PC-3 (cell line): Measurements from ENCODE around the gene PHAX. TPM values are rescaled to one million over a fixed set of nuclear protein-coding genes. Genes with fewer than 3 reads are reported as not detected.

Experiments
- ATAC-seq: fragments of 200-7000 bp; cut with Tn5 transposase; 2 replicates; pipeline ENCODE4 v1.9.1; 2020; ENCODE audit warnings: mild to moderate bottlenecking, moderate library complexity
- BruUV-seq: library from RNA; stranded (reverse); fragments of 400-500 nt; replicated peaks from 2 replicates; lab custom pipeline; 2021; lab: Mats Ljungman, UMichigan
- CTCF ChIA-PET: fragments of 300-600 bp; sonication (Branson Sonifier 250); formaldehyde crosslinking; loops from one replicate; lab custom pipeline; 2022; ENCODE audit warnings: antibody characterized with exemption; lab: Charles Lee
- POLR2A ChIA-PET: fragments of 300-600 bp; sonication (Branson Sonifier 250); formaldehyde crosslinking; loops from one replicate; lab custom pipeline; 2022; ENCODE audit warnings: antibody characterized with exemption; ENCODE audit not compliant: unreplicated experiment; lab: Charles Lee
- DNase-seq: peaks from one replicate; pipeline ENCODE4 v3.0.0-alpha.2; 2015
- H2AFZ ChIP-seq: fragments of 300-600 bp; sonication (generic); 2 replicates; pipeline ENCODE4 v1.6.0; 2016; ENCODE audit warnings: antibody characterized with exemption, low read length
- H3F3A ChIP-seq: fragments of 300-600 bp; sonication (generic); one replicate; pipeline ENCODE4 v1.6.0; 2017; ENCODE audit warnings: antibody characterized with exemption, low read length, control low read depth, mild to moderate bottlenecking; ENCODE audit not compliant: unreplicated experiment
- H3K27ac ChIP-seq: fragments of 300-600 bp; sonication (generic); 2 replicates; pipeline ENCODE4 v1.5.1; 2016; ENCODE audit warnings: mild to moderate bottlenecking, low read length
- H3K27me3 ChIP-seq: fragments of 300-600 bp; sonication (generic); 2 replicates; pipeline ENCODE4 v1.6.1; 2016; ENCODE audit warnings: low read length, mixed read lengths
- H3K36me3 ChIP-seq: fragments of 300-600 bp; sonication (generic); 2 replicates; pipeline ENCODE4 v1.6.1; 2016; ENCODE audit warnings: low read depth, mixed run types, low read length, mixed read lengths
- H3K4me1 ChIP-seq: fragments of 300-600 bp; sonication (generic); 2 replicates; pipeline ENCODE4 v1.5.1; 2016; ENCODE audit warnings: low read length; ENCODE audit not compliant: insufficient read depth
- H3K4me2 ChIP-seq: fragments of 300-600 bp; sonication (generic); 2 replicates; pipeline ENCODE4 v1.6.0; 2016; ENCODE audit warnings: low read length
- H3K4me3 ChIP-seq: fragments of 300-600 bp; sonication (generic); 2 replicates; pipeline ENCODE4 v1.5.1; 2016; ENCODE audit warnings: mild to moderate bottlenecking, low read length, mixed read lengths
- H3K79me2 ChIP-seq: fragments of 300-600 bp; sonication (generic); 2 replicates; pipeline ENCODE4 v1.6.1; 2017; ENCODE audit warnings: low read length, mixed read lengths
- H3K9ac ChIP-seq: fragments of 300-600 bp; sonication (generic); 2 replicates; pipeline ENCODE4 v1.6.0; 2016; ENCODE audit warnings: mild to moderate bottlenecking, low read length
- H3K9me2 ChIP-seq: fragments of 300-600 bp; sonication (generic); replicated peaks from 2 replicates; pipeline ENCODE4 v1.6.1; 2016; ENCODE audit warnings: mixed run types, low read length, mixed read lengths
- H3K9me3 ChIP-seq: fragments of 300-600 bp; sonication (generic); 2 replicates; pipeline ENCODE4 v1.6.1; 2016; ENCODE audit warnings: low read length, mixed read lengths
- H4K20me1 ChIP-seq: fragments of 300-600 bp; sonication (generic); 2 replicates; pipeline ENCODE4 v1.6.1; 2016; ENCODE audit warnings: low read length, mixed read lengths
- EZH2 ChIP-seq: fragments of 300-600 bp; sonication (generic); IDR thresholded peaks from one replicate; pipeline ENCODE4 v1.6.1; 2017; ENCODE audit warnings: antibody characterized with exemption, mild to moderate bottlenecking, low read length; ENCODE audit not compliant: unreplicated experiment
- EZH2phosphoT487 ChIP-seq: fragments of 300-600 bp; sonication (generic); IDR thresholded peaks from 2 replicates; pipeline ENCODE4 v1.6.1; 2018; ENCODE audit warnings: mild to moderate bottlenecking, antibody characterized with exemption, low read length, borderline replicate concordance
- intact Hi-C: fragments of 100-400 bp; cut with micrococcal nuclease; formaldehyde crosslinking; loops from 2 replicates; pipeline ENCODE4 v1.9.0; 2023
- total RNA-seq: library from RNA; depleted of rRNA; stranded (reverse); fragments of >200 nt; gene quantifications from 2 replicates; pipeline ENCODE4 v1.2.3, GENCODE V29; 2014
- TF ChIP-seq, protein P1 (sequence below): fragments of 300-600 bp; sonication (generic); conservative IDR thresholded peaks from 2 replicates; pipeline ENCODE4 v1.5.1; 2017; ENCODE audit warnings: antibody characterized with exemption, low read depth, mild to moderate bottlenecking, low read length

PHAX gene
- total RNA-seq, 1 experiment from 2014 or later = 40.3 TPM

DNA sequence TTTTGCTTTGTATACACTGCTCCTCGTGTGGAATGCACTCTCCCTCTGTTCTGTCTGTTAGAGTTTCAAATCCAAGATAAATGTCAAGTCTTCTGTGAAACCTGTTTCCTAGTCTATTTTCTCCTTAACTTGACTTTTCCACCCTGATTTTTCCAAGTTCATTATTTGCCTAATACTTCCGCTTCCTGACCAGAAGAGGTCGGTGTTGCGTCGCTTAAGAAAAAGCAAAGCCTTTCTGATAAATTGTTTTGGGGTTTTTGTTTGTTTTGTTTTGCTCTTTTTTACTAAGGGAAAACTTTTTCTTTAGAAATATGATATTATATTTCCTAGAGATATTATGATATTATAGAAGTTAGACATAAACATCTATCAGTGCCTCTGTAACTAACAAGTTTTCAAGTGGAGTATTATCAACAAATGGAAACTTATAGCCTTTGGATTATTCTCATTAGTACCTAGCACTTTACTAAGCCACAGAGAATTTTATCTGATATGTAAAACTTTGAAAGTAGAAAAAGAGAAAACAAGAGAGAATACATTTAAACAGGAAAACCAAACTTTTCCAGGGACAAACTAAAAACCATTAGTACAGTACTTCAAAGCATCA, 55.8 kb downstream of the PHAX start:
- Histone ChIP-seq H3K36me3 (no peaks in the 10 kb centered on the region), H3K9me3 (no peaks in the 10 kb centered on the region), H3K9ac (no peak overlapping the region), H3K79me2 (no peaks in the 10 kb centered on the region), H3K9me2 (no peaks in the 10 kb centered on the region), H2AFZ (no peak overlapping the region), H3K4me2 (no peak overlapping the region), H3K27me3 (no peaks in the 10 kb centered on the region), H3K4me1 (no peaks in the 10 kb centered on the region), H3F3A (no peaks in the 10 kb centered on the region), H3K27ac (no peak overlapping the region), H4K20me1 (no peaks in the 10 kb centered on the region), H3K4me3 (no peak overlapping the region)
- intact Hi-C loops = loop anchor here (1.0 to 5.0 kb wide), 4 partner anchors 124 to 836 kb away; no protein-coding TSS in a partner anchor
- CTCF ChIA-PET = no interaction called here
- BruUV-seq = no TSS peak
- DNase-seq (peak; percentile 48), ATAC-seq (no peak)
- no peak for TF ChIP-seq EZH2
- TF ChIP-seq, protein P1, sequence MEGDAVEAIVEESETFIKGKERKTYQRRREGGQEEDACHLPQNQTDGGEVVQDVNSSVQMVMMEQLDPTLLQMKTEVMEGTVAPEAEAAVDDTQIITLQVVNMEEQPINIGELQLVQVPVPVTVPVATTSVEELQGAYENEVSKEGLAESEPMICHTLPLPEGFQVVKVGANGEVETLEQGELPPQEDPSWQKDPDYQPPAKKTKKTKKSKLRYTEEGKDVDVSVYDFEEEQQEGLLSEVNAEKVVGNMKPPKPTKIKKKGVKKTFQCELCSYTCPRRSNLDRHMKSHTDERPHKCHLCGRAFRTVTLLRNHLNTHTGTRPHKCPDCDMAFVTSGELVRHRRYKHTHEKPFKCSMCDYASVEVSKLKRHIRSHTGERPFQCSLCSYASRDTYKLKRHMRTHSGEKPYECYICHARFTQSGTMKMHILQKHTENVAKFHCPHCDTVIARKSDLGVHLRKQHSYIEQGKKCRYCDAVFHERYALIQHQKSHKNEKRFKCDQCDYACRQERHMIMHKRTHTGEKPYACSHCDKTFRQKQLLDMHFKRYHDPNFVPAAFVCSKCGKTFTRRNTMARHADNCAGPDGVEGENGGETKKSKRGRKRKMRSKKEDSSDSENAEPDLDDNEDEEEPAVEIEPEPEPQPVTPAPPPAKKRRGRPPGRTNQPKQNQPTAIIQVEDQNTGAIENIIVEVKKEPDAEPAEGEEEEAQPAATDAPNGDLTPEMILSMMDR = peak; percentile 82
- POLR2A ChIA-PET = no interaction called here

DNA sequence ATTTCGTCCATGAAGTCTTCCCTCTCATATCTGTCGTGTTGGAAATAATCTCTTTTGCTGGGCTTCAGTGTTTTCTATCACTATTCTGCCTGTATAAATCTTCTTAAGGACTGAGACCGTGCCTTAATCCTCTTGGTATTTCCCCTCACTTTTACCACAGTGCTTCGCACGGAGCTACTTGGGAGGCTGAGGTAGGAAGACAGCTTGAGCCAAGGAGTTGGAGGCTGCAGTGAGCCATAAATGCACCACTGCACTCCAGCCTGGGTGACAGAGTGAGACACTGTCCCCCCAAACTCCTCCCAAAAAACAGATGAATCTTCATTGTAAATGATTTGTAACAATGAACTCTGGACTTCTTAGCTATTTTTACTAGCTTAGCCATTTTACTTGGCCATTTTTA, 57.8 kb downstream of the PHAX start:
- H3K9ac ChIP-seq = no peak overlapping the region
- H3K4me1 ChIP-seq = no peaks in the 10 kb centered on the region
- no TSS peak for BruUV-seq
- no peaks in the 10 kb centered on the region for H3K36me3 ChIP-seq
- H3K4me3 ChIP-seq = no peak overlapping the region
- TF ChIP-seq EZH2 (no peak), EZH2phosphoT487 (no peak)
- TF ChIP-seq, protein P1 = no peak
- no peaks in the 10 kb centered on the region for H3K9me3 ChIP-seq
- no peaks in the 10 kb centered on the region for H3K79me2 ChIP-seq
- H4K20me1 ChIP-seq = no peaks in the 10 kb centered on the region
- no peak overlapping the region for H2AFZ ChIP-seq
- DNase-seq (no peak), ATAC-seq (no peak)
- POLR2A ChIA-PET = no interaction called here
- no peaks in the 10 kb centered on the region for H3K27me3 ChIP-seq
- no peaks in the 10 kb centered on the region for H3F3A ChIP-seq
- intact Hi-C loops = loop anchor here (5.0 kb wide), 2 partner anchors 654 to 834 kb away; no protein-coding TSS in a partner anchor
- H3K4me2 ChIP-seq = no peak overlapping the region
- no peak overlapping the region for H3K27ac ChIP-seq
- CTCF ChIA-PET = interaction anchor here (0.6 kb wide), 1 partner anchor 17 kb away, joined by 6 read pairs; no protein-coding TSS in a partner anchor
- no peaks in the 10 kb centered on the region for H3K9me2 ChIP-seq

DNA sequence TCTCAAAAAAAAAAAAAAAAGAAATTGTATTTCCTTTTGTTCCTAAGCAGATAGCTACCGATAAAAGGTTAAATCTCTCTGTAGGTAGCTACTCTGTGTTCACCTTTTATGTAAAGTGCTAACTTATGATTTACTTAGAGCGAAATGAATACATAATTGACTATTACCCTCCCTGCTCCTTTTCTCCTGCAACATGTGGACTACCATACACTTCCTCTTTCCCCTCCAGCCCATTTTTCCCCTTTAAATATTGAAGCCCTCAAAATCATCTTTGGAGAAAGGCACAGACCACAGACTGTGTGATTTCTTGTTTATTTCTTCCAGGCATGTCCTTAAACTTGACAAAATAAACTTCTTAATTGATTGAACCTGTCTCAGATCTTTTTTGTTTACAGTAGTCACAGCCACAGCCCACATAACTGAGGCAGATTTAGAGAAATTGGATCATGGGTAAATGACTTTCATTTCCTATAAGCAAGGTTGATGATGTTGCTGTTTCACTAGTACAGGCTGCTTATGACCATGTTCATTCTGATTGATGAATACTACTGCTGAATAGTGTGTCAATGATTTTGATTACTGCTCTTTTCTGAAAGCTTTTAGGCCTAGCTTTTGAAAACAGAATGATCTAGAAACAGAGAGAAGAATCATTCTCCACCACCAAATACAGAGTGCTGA, 59.2 kb downstream of the PHAX start:
- CTCF ChIA-PET = interaction anchor here (0.7 kb wide), 1 partner anchor 70 kb away, joined by 5 read pairs; no protein-coding TSS in a partner anchor
- DNase-seq = no peak
- TF ChIP-seq EZH2phosphoT487 (no peak), EZH2 (no peak)
- TF ChIP-seq, protein P1 = no peak
- Histone ChIP-seq H3K4me1 (no peaks in the 10 kb centered on the region), H3K9me2 (no peaks in the 10 kb centered on the region), H3K27me3 (no peaks in the 10 kb centered on the region), H3K36me3 (no peaks in the 10 kb centered on the region), H3K4me2 (no peak overlapping the region), H3K79me2 (no peaks in the 10 kb centered on the region), H3K9me3 (no peaks in the 10 kb centered on the region), H3F3A (no peaks in the 10 kb centered on the region), H2AFZ (no peak overlapping the region), H4K20me1 (no peaks in the 10 kb centered on the region), H3K4me3 (no peak overlapping the region), H3K27ac (no peak overlapping the region), H3K9ac (no peak overlapping the region)
- no peak for ATAC-seq
- POLR2A ChIA-PET = no interaction called here
- BruUV-seq = no TSS peak
- intact Hi-C loops = loop anchor here (5.0 kb wide), 2 partner anchors 652 to 832 kb away; no protein-coding TSS in a partner anchor
